ENCODE data around the gene LEMD1. TPM values are rescaled to one million over a fixed set of nuclear protein-coding genes. Genes with fewer than 3 reads are reported as not detected.

Gene LEMD1
- total RNA-seq, 1 experiment from 2014 or later: not detected

GRCh38 chr1:205451759-205452164 is 29.9 kb upstream of the LEMD1 start:
- peaks cover 13% of the 10 kb centered on the region for H3K4me1 ChIP-seq (ENCODE audit: control insufficient read depth, insufficient read depth, low read length)
- ChIA-PET POLR2A (no interaction called here), CTCF (no interaction called here)
- ATAC-seq (no peak), DNase-seq (ENCODE audit: low read depth, low spot score) (no peak)
- no peak overlapping the region for H3K4me3 ChIP-seq (ENCODE audit: low read depth in 2 of 2, low read length in 2 of 2)
- no TSS peak for BruUV-seq (replicated peaks)
- no peaks in the 10 kb centered on the region for H3K36me3 ChIP-seq (ENCODE audit: control insufficient read depth, insufficient read depth, low read length)
- peaks cover 12% of the 10 kb centered on the region; the same call in 1 of the 2 replicates for H3K27me3 ChIP-seq (ENCODE audit: control insufficient read depth, insufficient read depth, low read length)
- intact Hi-C loops (cut with micrococcal nuclease; ENCODE audit: unreplicated experiment) (no loop called here), in situ Hi-C loops (cut with HindIII; ENCODE audit: low pct_unique_long_range_greater_than_20kb, low sequenced_read_pairs) (no loop called here)
- no peaks in the 10 kb centered on the region for H3K9me3 ChIP-seq (ENCODE audit: control insufficient read depth, insufficient read depth, low read depth, low read length)
- TF ChIP-seq REST (IDR thresholded peaks at IDR 0.05; ENCODE audit: insufficient read depth in 1 of 2, low read depth in 2 of 2, low read length in 1 of 2) (no peak), POLR2AphosphoS5 (IDR thresholded peaks at IDR 0.05; ENCODE audit: low read depth, low read length) (no peak), TCF7L2 (IDR thresholded peaks at IDR 0.05; ENCODE audit: low read depth, low read length) (no peak), SIN3A (IDR thresholded peaks at IDR 0.05; ENCODE audit: borderline replicate concordance, insufficient read depth, low read depth, low read length) (no peak), CTCF (IDR thresholded peaks at IDR 0.05) (no peak)
- H3K27ac ChIP-seq (ENCODE audit: low read length): no peak overlapping the region

- POLR2A ChIA-PET: no interaction called here
- Histone ChIP-seq H3K27ac (ENCODE audit: low read length) (no peak overlapping the region), H3K4me1 (ENCODE audit: control insufficient read depth, insufficient read depth, low read length) (peaks cover 13% of the 10 kb centered on the region), H3K27me3 (ENCODE audit: control insufficient read depth, insufficient read depth, low read length) (peaks cover 9% of the 10 kb centered on the region; the same call in 1 of the 2 replicates), H3K4me3 (ENCODE audit: low read depth in 2 of 2, low read length in 2 of 2) (no peak overlapping the region), H3K9me3 (ENCODE audit: control insufficient read depth, insufficient read depth, low read depth, low read length) (no peaks in the 10 kb centered on the region), H3K36me3 (ENCODE audit: control insufficient read depth, insufficient read depth, low read length) (no peaks in the 10 kb centered on the region)
- no peak for TF ChIP-seq TCF7L2 (IDR thresholded peaks at IDR 0.05; ENCODE audit: low read depth, low read length)
- TF ChIP-seq SIN3A (IDR thresholded peaks at IDR 0.05; ENCODE audit: borderline replicate concordance, insufficient read depth, low read depth, low read length): no peak
- TF ChIP-seq CTCF (IDR thresholded peaks at IDR 0.05): no peak
- no peak for TF ChIP-seq REST (IDR thresholded peaks at IDR 0.05; ENCODE audit: insufficient read depth in 1 of 2, low read depth in 2 of 2, low read length in 1 of 2)
- no peak for TF ChIP-seq POLR2AphosphoS5 (IDR thresholded peaks at IDR 0.05; ENCODE audit: low read depth, low read length)
- CTCF ChIA-PET: no interaction called here
- ATAC-seq: no peak
- in situ Hi-C loops (cut with HindIII; ENCODE audit: low pct_unique_long_range_greater_than_20kb, low sequenced_read_pairs): no loop called here
- BruUV-seq (replicated peaks): no TSS peak
- no peak for DNase-seq (ENCODE audit: low read depth, low spot score)
- intact Hi-C loops (cut with micrococcal nuclease; ENCODE audit: unreplicated experiment): no loop called here
These were observed 29.3 kb upstream of the LEMD1 start for GRCh38 chr1:205451202-205451601.
